SH-SY5Y (cell line): ENCODE data around the gene HERPUD1.

ENCODE experiments used
- GATA2 ChIP-seq: IDR thresholded peaks from 2 replicates; pipeline ENCODE4 v1.6.1; 2011; ENCODE audit warnings: mild to moderate bottlenecking, low read depth, low read length
- GATA3 ChIP-seq: IDR thresholded peaks from 2 replicates; pipeline ENCODE4 v1.6.1; 2011; ENCODE audit warnings: low read depth, mild to moderate bottlenecking, low read length, moderate library complexity

- TF ChIP-seq GATA2 (no peak), GATA3 (no peak)
These were observed 50.8 kb downstream of the HERPUD1 start for GRCh38 chr16:56982695-56983094.
